ENCODE measurements around the gene MGAT4A. TPM values are rescaled to one million over a fixed set of nuclear protein-coding genes. Genes with fewer than 3 reads are reported as not detected.

The MGAT4A gene
- total and polyA plus RNA-seq, 2 experiments from 2014 or later: 4.4 to 5.6 TPM

DNA sequence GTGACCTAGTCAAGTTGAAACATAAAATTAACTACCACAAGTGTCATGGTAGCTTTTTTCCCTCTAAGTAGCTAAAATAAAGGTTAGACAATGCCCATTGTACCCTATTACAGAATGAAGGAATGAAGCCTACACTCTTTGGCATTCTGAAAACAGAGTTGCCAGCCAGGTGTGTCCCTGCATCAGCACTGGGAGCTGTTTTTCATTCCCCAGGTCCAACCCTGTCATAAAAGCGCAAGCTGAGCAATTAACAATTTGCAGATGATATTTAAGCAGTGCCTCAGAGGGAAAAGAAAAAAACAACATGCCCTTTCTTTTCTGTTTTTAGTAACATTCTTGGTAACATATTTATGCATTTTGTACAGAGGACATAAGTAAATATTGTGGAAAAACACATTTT, 46.8 kb upstream of the MGAT4A start:
- H3K4me1 ChIP-seq (ENCODE audit: insufficient read depth): peaks cover 5% of the 10 kb centered on the region
- no peak overlapping the region for H3K27ac Mint-ChIP-seq

More for the DNA sequence above, 46.8 kb upstream of the MGAT4A start:
- peaks cover 12% of the 10 kb centered on the region for H3K9me2 ChIP-seq (ENCODE audit: insufficient read depth)
- H4K20me1 ChIP-seq (replicated peaks; ENCODE audit: insufficient read depth): no peaks in the 10 kb centered on the region
- Mint-ChIP-seq H3K36me3 (ENCODE audit: low read depth) (peaks cover 5% of the 10 kb centered on the region; the same call in 2 of the 3 replicates), H3K9me3 (peaks cover 16% of the 10 kb centered on the region), H3K4me1 (peaks cover 13% of the 10 kb centered on the region), H3K27me3 (ENCODE audit: insufficient read depth, low read depth, poor library complexity) (peaks cover 9% of the 10 kb centered on the region), H3K4me3 (no peak overlapping the region)
- H3K27ac ChIP-seq (ENCODE audit: low read depth): no peak overlapping the region
- no peak overlapping the region for H3K4me3 ChIP-seq
- no peaks in the 10 kb centered on the region for H3F3A ChIP-seq (replicated peaks; ENCODE audit: low read depth)
- H3K4me2 ChIP-seq: no peak overlapping the region
- no peaks in the 10 kb centered on the region for H3K36me3 ChIP-seq (ENCODE audit: insufficient read depth)
- H3K27me3 ChIP-seq (ENCODE audit: insufficient read depth): no peaks in the 10 kb centered on the region
- no peaks in the 10 kb centered on the region for H3K79me2 ChIP-seq (replicated peaks; ENCODE audit: insufficient read depth)
- no peak overlapping the region for H2AFZ ChIP-seq
- no peak for ATAC-seq
- no peak for DNase-seq (ENCODE audit: low spot score)
- TF ChIP-seq POLR2AphosphoS5 (IDR thresholded peaks at IDR 0.05; ENCODE audit: low read depth) (no peak), STAT1 (IDR thresholded peaks at IDR 0.05; ENCODE audit: unreplicated experiment) (no peak), NANOG (IDR thresholded peaks at IDR 0.05; ENCODE audit: borderline replicate concordance) (no peak), ZNF114 (CRISPR knock-in tag; IDR thresholded peaks at IDR 0.05) (no peak), JUNB (IDR thresholded peaks at IDR 0.05; ENCODE audit: unreplicated experiment) (no peak), EZH2phosphoT487 (IDR thresholded peaks at IDR 0.05; ENCODE audit: unreplicated experiment) (no peak), EZH2 (IDR thresholded peaks at IDR 0.05; ENCODE audit: low read depth, unreplicated experiment) (no peak), CREB1 (CRISPR knock-in tag; IDR thresholded peaks at IDR 0.05; ENCODE audit: low read depth) (no peak), ZNF331 (CRISPR knock-in tag; IDR thresholded peaks at IDR 0.05; ENCODE audit: low read depth) (no peak)
- TF ChIP-seq, protein P1, sequence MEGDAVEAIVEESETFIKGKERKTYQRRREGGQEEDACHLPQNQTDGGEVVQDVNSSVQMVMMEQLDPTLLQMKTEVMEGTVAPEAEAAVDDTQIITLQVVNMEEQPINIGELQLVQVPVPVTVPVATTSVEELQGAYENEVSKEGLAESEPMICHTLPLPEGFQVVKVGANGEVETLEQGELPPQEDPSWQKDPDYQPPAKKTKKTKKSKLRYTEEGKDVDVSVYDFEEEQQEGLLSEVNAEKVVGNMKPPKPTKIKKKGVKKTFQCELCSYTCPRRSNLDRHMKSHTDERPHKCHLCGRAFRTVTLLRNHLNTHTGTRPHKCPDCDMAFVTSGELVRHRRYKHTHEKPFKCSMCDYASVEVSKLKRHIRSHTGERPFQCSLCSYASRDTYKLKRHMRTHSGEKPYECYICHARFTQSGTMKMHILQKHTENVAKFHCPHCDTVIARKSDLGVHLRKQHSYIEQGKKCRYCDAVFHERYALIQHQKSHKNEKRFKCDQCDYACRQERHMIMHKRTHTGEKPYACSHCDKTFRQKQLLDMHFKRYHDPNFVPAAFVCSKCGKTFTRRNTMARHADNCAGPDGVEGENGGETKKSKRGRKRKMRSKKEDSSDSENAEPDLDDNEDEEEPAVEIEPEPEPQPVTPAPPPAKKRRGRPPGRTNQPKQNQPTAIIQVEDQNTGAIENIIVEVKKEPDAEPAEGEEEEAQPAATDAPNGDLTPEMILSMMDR (conservative IDR thresholded peaks at IDR 0.05; ENCODE audit: low read depth in 2 of 2): no peak
- TF ChIP-seq, protein P2, sequence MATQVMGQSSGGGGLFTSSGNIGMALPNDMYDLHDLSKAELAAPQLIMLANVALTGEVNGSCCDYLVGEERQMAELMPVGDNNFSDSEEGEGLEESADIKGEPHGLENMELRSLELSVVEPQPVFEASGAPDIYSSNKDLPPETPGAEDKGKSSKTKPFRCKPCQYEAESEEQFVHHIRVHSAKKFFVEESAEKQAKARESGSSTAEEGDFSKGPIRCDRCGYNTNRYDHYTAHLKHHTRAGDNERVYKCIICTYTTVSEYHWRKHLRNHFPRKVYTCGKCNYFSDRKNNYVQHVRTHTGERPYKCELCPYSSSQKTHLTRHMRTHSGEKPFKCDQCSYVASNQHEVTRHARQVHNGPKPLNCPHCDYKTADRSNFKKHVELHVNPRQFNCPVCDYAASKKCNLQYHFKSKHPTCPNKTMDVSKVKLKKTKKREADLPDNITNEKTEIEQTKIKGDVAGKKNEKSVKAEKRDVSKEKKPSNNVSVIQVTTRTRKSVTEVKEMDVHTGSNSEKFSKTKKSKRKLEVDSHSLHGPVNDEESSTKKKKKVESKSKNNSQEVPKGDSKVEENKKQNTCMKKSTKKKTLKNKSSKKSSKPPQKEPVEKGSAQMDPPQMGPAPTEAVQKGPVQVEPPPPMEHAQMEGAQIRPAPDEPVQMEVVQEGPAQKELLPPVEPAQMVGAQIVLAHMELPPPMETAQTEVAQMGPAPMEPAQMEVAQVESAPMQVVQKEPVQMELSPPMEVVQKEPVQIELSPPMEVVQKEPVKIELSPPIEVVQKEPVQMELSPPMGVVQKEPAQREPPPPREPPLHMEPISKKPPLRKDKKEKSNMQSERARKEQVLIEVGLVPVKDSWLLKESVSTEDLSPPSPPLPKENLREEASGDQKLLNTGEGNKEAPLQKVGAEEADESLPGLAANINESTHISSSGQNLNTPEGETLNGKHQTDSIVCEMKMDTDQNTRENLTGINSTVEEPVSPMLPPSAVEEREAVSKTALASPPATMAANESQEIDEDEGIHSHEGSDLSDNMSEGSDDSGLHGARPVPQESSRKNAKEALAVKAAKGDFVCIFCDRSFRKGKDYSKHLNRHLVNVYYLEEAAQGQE (IDR thresholded peaks at IDR 0.05; ENCODE audit: unreplicated experiment): no peak
- TF ChIP-seq, protein P3, sequence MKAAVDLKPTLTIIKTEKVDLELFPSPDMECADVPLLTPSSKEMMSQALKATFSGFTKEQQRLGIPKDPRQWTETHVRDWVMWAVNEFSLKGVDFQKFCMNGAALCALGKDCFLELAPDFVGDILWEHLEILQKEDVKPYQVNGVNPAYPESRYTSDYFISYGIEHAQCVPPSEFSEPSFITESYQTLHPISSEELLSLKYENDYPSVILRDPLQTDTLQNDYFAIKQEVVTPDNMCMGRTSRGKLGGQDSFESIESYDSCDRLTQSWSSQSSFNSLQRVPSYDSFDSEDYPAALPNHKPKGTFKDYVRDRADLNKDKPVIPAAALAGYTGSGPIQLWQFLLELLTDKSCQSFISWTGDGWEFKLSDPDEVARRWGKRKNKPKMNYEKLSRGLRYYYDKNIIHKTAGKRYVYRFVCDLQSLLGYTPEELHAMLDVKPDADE (IDR thresholded peaks at IDR 0.05): no peak
- TF ChIP-seq, protein P4, sequence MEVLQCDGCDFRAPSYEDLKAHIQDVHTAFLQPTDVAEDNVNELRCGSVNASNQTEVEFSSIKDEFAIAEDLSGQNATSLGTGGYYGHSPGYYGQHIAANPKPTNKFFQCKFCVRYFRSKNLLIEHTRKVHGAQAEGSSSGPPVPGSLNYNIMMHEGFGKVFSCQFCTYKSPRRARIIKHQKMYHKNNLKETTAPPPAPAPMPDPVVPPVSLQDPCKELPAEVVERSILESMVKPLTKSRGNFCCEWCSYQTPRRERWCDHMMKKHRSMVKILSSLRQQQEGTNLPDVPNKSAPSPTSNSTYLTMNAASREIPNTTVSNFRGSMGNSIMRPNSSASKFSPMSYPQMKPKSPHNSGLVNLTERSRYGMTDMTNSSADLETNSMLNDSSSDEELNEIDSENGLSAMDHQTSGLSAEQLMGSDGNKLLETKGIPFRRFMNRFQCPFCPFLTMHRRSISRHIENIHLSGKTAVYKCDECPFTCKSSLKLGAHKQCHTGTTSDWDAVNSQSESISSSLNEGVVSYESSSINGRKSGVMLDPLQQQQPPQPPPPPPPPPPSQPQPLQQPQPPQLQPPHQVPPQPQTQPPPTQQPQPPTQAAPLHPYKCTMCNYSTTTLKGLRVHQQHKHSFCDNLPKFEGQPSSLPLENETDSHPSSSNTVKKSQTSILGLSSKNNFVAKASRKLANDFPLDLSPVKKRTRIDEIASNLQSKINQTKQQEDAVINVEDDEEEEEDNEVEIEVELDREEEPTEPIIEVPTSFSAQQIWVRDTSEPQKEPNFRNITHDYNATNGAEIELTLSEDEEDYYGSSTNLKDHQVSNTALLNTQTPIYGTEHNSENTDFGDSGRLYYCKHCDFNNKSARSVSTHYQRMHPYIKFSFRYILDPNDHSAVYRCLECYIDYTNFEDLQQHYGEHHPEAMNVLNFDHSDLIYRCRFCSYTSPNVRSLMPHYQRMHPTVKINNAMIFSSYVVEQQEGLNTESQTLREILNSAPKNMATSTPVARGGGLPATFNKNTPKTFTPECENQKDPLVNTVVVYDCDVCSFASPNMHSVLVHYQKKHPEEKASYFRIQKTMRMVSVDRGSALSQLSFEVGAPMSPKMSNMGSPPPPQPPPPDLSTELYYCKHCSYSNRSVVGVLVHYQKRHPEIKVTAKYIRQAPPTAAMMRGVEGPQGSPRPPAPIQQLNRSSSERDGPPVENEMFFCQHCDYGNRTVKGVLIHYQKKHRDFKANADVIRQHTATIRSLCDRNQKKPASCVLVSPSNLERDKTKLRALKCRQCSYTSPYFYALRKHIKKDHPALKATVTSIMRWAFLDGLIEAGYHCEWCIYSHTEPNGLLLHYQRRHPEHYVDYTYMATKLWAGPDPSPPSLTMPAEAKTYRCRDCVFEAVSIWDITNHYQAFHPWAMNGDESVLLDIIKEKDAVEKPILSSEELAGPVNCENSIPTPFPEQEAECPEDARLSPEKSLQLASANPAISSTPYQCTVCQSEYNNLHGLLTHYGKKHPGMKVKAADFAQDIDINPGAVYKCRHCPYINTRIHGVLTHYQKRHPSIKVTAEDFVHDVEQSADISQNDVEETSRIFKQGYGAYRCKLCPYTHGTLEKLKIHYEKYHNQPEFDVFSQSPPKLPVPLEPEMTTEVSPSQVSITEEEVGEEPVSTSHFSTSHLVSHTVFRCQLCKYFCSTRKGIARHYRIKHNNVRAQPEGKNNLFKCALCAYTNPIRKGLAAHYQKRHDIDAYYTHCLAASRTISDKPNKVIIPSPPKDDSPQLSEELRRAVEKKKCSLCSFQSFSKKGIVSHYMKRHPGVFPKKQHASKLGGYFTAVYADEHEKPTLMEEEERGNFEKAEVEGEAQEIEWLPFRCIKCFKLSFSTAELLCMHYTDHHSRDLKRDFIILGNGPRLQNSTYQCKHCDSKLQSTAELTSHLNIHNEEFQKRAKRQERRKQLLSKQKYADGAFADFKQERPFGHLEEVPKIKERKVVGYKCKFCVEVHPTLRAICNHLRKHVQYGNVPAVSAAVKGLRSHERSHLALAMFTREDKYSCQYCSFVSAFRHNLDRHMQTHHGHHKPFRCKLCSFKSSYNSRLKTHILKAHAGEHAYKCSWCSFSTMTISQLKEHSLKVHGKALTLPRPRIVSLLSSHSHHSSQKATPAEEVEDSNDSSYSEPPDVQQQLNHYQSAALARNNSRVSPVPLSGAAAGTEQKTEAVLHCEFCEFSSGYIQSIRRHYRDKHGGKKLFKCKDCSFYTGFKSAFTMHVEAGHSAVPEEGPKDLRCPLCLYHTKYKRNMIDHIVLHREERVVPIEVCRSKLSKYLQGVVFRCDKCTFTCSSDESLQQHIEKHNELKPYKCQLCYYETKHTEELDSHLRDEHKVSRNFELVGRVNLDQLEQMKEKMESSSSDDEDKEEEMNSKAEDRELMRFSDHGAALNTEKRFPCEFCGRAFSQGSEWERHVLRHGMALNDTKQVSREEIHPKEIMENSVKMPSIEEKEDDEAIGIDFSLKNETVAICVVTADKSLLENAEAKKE (CRISPR knock-in tag; IDR thresholded peaks at IDR 0.05): no peak

Measured in GM23338 (cell line).